DND-41 (cell line): Measurements from ENCODE around the gene SH2D4B.

Source experiments
- EZH2 ChIP-seq: IDR thresholded peaks from 3 replicates; pipeline ENCODE4 v1.6.1; 2012; ENCODE audit warnings: borderline replicate concordance, low read depth, mild to moderate bottlenecking, moderate library complexity, low read length, inconsistent platforms; ENCODE audit not compliant: severe bottlenecking
- TF ChIP-seq, protein P1 (sequence below): IDR thresholded peaks from 2 replicates; pipeline ENCODE4 v1.5.1; 2012; ENCODE audit warnings: borderline replicate concordance, low read length, moderate library complexity, mild to moderate bottlenecking; ENCODE audit not compliant: poor library complexity, severe bottlenecking; ENCODE audit errors: extremely low read depth

DNA sequence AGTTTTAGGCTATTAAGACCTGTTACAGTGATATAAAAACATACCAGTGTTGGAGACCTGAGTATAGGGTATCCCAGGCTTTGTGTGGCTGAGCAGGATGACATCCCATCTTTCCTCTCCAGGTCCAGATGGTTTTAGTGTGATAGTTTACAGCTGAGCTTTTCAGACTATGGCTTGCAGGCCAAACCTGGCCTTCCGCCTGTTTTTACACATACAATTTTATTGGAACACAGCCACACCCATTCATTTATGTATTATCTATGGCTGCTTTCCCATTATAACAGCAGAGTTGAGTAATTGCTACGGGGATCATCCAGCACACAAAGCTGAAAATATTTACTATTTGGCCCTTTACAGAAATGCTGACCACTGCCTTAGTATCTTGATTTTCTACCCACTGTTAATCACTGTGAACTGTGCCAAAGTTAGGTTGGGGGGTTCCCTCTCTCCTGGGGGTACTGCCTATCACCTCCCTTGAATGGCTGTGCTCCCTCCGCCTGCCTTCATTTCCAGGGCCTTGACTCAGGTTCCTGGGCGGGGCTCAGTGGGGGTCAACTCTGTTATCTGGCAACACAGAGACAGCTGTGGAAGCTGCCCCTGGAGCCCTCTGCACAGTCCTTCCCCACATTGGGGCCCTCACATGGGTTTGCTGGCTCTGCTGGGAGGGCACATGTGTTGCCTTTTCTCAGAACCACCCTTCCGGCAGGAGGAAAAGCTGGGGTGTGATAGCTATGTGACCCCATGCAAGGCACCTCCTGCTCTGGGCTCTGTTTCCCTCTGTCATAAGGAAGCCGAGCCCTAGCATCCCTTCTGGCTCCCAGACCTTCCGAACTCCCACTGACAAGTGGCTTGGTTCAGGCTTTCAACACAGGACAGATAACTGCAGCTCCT lies 40.3 kb upstream of the SH2D4B start:
- TF ChIP-seq, protein P1, sequence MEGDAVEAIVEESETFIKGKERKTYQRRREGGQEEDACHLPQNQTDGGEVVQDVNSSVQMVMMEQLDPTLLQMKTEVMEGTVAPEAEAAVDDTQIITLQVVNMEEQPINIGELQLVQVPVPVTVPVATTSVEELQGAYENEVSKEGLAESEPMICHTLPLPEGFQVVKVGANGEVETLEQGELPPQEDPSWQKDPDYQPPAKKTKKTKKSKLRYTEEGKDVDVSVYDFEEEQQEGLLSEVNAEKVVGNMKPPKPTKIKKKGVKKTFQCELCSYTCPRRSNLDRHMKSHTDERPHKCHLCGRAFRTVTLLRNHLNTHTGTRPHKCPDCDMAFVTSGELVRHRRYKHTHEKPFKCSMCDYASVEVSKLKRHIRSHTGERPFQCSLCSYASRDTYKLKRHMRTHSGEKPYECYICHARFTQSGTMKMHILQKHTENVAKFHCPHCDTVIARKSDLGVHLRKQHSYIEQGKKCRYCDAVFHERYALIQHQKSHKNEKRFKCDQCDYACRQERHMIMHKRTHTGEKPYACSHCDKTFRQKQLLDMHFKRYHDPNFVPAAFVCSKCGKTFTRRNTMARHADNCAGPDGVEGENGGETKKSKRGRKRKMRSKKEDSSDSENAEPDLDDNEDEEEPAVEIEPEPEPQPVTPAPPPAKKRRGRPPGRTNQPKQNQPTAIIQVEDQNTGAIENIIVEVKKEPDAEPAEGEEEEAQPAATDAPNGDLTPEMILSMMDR, result no peak
- no peak for TF ChIP-seq EZH2
